ENCODE results near the gene WDR33. TPM values are rescaled to one million over a fixed set of nuclear protein-coding genes. Genes with fewer than 3 reads are reported as not detected.

The WDR33 gene
- total RNA-seq, 8 experiments from 2014 or later: 32.8 to 80.9 (median 49.2) TPM

DNA sequence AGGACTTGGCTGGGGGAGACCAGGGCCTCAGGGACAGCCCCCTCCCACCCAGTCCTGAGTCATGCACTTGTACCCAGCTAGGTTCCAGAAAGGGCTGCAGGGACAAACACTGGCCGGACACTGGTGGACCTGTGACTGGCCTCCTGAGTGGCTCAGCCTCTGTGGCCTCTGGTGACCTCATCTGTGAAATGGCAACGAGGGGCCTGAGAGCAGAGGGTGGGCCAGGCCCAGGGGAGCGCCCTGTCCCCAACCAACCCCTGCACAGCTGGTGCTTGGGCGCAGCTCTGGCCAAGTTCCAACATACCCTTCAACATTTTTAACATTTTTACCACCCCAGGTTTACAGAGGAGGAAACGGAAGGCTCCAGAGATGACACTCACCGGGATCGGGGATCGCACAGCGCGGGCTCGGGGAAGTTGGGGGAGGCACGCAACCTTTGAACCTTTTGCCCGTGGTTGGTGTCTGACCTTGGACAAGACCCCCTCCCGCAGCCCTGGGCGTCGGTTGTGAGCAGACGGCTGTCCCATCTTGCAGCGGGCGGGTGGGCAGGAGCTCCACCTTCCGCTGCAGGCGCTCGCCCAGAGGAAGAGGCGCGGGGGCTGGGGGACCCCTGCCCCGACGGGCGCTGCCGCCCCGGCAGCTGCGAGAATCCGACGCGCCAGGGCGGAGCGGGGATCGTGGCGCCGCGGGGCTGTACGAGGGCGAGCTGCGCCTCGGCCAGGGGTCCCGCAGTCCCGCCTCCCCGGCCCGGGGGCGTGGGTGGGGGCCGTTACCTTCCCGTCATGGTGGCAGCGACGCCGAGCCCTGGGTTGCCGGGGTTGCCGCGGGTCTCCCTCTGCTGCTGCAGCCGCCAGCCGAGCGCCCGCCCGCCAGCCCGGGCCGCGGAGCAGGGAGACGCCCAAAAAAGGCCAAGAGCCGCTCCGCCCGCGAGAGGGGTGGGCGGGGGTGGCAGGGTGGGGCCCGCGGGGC lies 136.4 kb downstream of the WDR33 start:
- WGBS, 10 experiments: 0 to 33% (median 0%) methylated on average over 2 to 4 of the region's 72 CpGs; no CpG with 5 or more reads in 7 of the 10 experiments
- Histone ChIP-seq H3K27ac (no peak overlapping the region), H3K4me3 (peak overlapping the region; percentile 14 to 39 (median 30)), H3K4me1 (replicated peaks in 1 of 2) (peaks cover 4 to 9% of the 10 kb centered on the region in 2 donors)
- peak; percentile 14 to 65 (median 48) for ATAC-seq (replicated peaks in 6 of 8)
- in situ Hi-C loops (cut with MboI; ENCODE audit: low pct_unique_long_range_greater_than_20kb in 2 of 9, low sequenced_read_pairs in 9 of 9, unreplicated experiment in 9 of 9): no loop called here

DNA sequence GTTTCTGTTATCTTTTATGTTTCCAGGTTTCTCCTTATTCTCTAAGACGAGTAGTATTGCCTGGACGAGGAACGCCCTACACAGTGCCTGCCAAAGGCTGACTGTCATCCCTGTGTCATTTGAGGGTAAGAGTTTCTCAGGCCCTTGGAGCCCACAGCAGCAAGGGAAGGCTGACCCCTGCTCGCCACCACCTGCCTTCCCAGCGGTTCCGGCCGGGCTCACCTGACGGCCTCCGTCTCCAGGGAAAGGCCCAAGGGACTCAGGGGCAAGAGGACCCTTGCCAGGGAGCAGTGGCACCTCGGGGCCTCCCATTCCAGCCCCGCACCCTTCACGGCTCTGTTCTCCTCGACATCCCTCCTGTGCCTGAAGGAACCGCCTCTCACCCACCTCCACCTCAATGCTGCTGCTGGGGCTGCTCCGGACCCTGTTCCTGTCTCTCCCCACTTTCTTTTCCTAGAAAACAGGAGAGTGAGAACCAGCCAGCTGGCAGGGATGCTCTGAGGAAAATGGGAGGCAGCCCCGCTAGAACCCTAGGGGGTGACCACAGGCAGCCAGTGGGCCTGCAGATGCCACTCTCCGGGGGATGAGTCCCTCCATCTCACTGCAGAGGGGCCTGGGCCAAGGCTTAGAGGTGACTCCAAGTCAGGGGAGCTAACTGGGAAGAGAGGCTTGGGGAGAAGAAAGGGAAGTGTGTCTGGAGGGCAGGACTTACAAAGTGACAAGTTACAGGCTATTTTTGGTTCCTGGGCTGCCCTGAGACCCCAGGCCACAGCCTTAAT lies 137.5 kb downstream of the WDR33 start:
- no peak overlapping the region for H3K4me3 ChIP-seq
- peaks cover 4 to 9% of the 10 kb centered on the region in 2 donors for H3K4me1 ChIP-seq (replicated peaks in 1 of 2)
- peak in 1 of 8 experiments; percentile 2 for ATAC-seq (replicated peaks in 6 of 8)
- 45 to 100% (median 80%) methylated on average over 1 to 4 of the region's 17 CpGs; no CpG with 5 or more reads in 6 of the 10 experiments for WGBS, 10 experiments
- in situ Hi-C loops (cut with MboI; ENCODE audit: low pct_unique_long_range_greater_than_20kb in 2 of 9, low sequenced_read_pairs in 9 of 9, unreplicated experiment in 9 of 9): no loop called here
- no peak overlapping the region for H3K27ac ChIP-seq

DNA sequence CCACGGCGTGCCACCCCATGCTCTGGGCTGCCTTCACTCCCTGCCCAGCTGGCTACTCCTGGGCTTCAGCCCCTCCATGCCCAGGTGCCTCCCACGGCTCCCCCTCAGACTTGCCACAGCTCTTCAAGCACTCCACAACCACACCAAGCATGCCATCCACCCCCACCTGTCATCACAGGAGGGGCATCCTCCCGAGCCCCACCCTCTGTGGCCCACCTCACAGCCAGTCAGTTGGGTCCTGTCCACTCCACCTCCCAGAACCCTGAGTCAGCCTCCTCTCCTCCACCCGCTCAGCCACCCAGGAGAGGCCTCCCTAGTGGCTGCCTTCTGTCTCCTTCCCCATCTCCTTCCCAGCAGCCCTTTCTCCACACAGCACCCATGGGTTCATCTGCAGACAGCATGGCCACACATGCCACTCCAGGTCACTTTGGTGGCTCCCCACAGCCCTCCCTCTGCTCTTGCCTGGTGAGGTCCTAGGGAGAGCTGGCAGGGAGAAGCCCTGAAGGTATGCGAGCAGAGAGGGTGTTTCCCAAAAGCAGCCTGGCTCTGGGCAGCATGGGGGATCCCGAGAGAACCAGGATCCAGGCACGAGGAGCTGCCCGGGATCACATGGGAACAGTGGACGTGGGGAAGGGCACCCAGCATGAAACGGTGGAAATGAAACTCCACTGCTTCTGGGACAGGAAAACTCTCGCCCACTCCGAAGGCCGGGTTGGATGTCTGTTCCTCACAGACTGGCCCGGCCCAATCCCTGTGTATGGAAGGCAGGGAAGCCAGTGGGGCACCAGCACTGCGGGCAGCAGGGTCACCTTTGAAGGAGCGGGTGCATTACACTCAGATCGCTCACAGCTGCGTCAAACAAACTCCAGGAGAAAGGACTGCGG lies 138.4 kb downstream of the WDR33 start:
- Histone ChIP-seq H3K27ac (no peak overlapping the region), H3K4me1 (replicated peaks in 1 of 2) (peaks cover 4 to 9% of the 10 kb centered on the region in 2 donors), H3K4me3 (no peak overlapping the region)
- WGBS, 10 experiments: 20 to 100% (median 71%) methylated on average over 1 to 5 of the region's 20 CpGs; no CpG with 5 or more reads in 3 of the 10 experiments
- peak in 3 of 8 experiments; percentile 5 to 43 (median 8) for ATAC-seq (replicated peaks in 6 of 8)
- in situ Hi-C loops (cut with MboI; ENCODE audit: low pct_unique_long_range_greater_than_20kb in 2 of 9, low sequenced_read_pairs in 9 of 9, unreplicated experiment in 9 of 9): no loop called here

DNA sequence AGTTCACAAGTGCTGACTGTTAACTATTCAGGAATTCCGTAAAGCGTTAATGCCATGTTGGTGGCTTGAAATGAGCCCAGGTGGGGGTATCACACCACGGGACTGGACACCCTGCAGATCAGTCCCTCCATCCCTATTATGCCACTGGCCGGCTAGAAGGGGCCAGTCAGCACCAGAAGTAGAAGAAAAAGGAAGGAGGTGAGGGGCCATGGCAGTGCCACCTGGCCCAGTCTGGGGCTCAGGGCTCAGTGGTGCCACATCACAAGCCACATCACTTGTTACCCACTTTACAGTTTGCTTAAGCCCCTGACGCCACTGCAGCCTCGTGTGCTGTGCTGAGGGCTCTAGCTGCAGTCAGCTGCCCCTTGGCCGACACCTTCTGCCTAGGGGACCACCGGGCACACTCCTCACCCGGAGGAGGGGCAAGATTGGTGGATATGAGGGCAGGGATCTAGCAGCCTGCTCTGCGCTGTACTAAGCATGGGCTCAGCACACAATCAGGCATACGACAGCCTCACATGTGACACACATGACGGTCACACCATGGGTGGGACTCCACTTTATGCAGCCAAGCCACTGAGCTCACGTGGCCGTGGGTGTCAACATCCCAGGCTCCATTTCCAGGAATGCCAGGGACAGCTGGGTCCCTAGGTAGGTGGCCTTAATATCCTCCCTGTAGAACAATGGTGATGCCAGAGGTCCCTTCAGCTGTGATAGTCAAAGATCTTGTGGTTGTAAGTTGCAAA lies 139.2 kb downstream of the WDR33 start:
- in situ Hi-C loops (cut with MboI; ENCODE audit: low pct_unique_long_range_greater_than_20kb in 2 of 9, low sequenced_read_pairs in 9 of 9, unreplicated experiment in 9 of 9): no loop called here
- peak in 1 of 8 experiments; percentile 2 for ATAC-seq (replicated peaks in 6 of 8)
- WGBS, 10 experiments: 33 to 100% (median 70%) methylated on average over 1 to 3 of the region's 14 CpGs; no CpG with 5 or more reads in 4 of the 10 experiments
- H3K27ac ChIP-seq: no peak overlapping the region
- peaks cover 4 to 9% of the 10 kb centered on the region in 2 donors for H3K4me1 ChIP-seq (replicated peaks in 1 of 2)
- no peak overlapping the region for H3K4me3 ChIP-seq

DNA sequence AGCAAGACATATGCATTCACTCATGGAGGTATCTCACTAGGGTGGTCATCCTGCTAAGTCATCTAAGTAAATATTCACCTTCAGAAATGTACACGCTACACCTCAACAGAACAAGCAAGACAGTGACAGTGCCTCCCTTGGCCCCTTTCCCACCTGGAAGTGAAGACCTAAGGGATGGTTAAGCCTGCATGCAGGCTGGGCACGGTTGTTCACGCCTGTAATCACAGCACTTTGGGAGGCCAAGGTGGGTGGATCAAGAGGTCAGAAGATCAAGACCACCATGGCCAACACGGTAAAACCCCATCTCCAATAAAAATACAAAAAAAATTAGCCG lies 140.0 kb downstream of the WDR33 start:
- Histone ChIP-seq H3K4me1 (replicated peaks in 1 of 2) (peaks cover under 1 to 6% of the 10 kb centered on the region in 2 donors), H3K4me3 (no peak overlapping the region), H3K27ac (no peak overlapping the region)
- 71 to 100% (median 87%) methylated on average over 1 to 5 of the region's 5 CpGs; no CpG with 5 or more reads in 4 of the 10 experiments for WGBS, 10 experiments
- no peak for ATAC-seq (replicated peaks in 6 of 8)
- in situ Hi-C loops (cut with MboI; ENCODE audit: low pct_unique_long_range_greater_than_20kb in 2 of 9, low sequenced_read_pairs in 9 of 9, unreplicated experiment in 9 of 9): no loop called here

DNA sequence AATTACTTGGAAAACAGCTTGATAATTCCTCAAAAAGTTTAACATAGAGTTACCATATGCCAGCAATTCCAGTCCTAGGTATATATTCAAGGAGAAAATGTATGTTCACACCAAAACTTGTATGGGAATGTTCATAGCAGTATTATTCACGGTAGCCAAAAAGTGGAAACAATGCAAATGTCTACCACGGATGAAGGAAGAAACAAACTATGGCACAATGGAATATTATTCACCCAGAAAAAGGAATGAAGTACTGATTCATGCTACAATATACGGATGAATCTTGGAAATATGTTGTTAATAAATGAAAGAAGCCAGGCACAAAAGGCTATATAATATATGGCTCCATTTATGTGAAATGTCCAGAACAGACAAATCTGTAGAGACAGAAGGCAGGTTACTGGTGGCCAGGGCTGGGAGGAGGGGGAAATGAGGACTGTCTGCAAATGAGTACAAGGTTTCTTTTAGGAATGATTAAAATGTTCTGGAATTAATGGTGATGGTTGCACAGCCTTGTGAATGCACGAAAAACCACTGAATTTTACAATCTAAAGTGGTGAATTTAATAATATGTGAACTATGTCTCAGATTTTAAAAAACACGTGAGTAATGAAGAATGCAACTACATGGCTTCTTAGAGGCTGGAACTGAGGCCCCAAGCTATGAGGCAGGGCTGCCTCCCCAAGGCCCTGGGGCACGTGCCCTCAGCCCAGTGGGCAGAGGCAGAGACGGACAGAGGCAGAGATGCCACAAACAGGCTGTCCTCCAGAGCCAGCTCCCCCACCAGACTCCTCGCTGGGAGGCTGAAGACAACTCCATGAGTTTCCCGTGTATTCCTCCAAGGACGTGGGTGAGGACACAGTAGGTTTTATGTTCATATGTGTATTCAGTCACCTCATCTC lies 140.7 kb downstream of the WDR33 start:
- H3K27ac ChIP-seq: no peak overlapping the region
- WGBS, 10 experiments: 66 to 92% (median 75%) methylated on average over 3 to 8 of the region's 10 CpGs
- H3K4me1 ChIP-seq (replicated peaks in 1 of 2): peaks cover 0 to under 1% of the 10 kb centered on the region in 2 donors
- H3K4me3 ChIP-seq: no peak overlapping the region
- in situ Hi-C loops (cut with MboI; ENCODE audit: low pct_unique_long_range_greater_than_20kb in 2 of 9, low sequenced_read_pairs in 9 of 9, unreplicated experiment in 9 of 9): no loop called here
- ATAC-seq (replicated peaks in 6 of 8): no peak

DNA sequence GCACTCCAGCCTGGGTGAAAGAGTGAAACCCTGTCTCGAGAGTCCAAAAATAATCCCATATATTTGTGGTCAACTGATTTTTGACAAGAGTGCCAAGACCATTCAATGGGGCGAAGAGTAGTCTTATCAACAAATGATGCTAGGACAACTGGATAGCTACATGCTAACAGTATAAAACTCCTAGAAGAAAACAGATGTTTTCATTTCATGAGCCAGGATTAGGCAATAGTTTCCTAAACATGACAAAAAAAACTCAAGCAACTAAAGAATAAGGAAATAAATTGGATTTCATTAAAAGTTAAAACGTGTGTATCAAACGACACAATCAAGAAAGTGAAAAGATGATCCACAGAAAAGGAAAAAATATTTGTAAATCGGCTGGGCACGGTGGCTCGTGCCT lies 141.9 kb downstream of the WDR33 start:
- Histone ChIP-seq H3K27ac (no peak overlapping the region), H3K4me3 (no peak overlapping the region), H3K4me1 (replicated peaks in 1 of 2) (no peaks in the 10 kb centered on the region)
- in situ Hi-C loops (cut with MboI; ENCODE audit: low pct_unique_long_range_greater_than_20kb in 2 of 9, low sequenced_read_pairs in 9 of 9, unreplicated experiment in 9 of 9): no loop called here
- no peak for ATAC-seq (replicated peaks in 6 of 8)
- 6 to 97% (median 81%) methylated on average over 3 to 7 of the region's 7 CpGs for WGBS, 10 experiments

DNA sequence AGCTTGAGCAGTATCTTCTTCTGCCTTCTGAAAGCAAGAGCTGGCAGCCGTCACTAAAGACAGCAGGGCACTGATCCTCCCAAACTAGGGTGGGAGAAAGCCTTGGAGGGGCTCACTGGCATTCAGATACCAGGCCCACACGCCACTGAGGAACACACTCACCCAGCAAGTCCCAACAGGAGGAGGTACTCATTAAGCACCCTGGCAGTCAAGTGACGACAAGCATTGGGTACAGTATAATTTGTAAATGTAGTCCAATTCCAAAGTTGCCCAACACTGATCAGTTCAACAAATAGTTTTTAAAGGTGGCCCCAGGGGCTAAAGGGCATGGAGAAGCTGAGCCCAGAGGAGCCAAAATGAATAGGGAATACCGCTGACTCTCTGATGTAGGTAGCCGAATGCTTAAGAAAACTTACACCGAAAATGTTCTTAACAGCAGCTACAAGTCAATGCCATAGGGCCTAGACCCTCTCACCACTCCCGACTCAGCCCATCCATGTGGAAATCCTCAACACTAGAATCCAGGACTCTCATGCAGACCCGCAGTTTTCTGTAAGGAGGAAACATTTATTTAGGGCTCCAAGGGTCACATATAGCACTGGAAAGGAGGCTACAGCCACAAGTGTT lies 145.6 kb downstream of the WDR33 start:
- no peak for ATAC-seq (replicated peaks in 6 of 8)
- WGBS, 10 experiments: 60 to 100% (median 96%) methylated on average over 1 to 6 of the region's 8 CpGs; no CpG with 5 or more reads in 1 of the 10 experiments
- peaks cover 0 to 3% of the 10 kb centered on the region in 2 donors for H3K4me1 ChIP-seq (replicated peaks in 1 of 2)
- in situ Hi-C loops (cut with MboI; ENCODE audit: low pct_unique_long_range_greater_than_20kb in 2 of 9, low sequenced_read_pairs in 9 of 9, unreplicated experiment in 9 of 9): no loop called here
- H3K4me3 ChIP-seq: no peak overlapping the region
- H3K27ac ChIP-seq: no peak overlapping the region

DNA sequence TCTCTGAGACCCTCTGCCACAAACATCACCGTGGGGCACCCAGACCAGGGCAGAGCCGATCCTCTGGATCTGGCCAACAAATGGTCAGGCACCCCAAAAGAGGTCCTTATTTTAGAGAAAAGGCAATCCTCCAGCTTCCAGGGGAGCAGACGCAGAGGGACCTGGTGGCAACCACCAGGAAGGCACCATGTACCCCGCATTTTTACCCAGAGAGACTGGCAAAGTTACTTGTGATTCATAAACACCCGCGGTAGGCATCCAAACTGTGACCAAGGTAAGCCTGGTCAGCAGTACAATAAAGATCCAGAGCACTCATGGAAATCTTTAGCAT lies 146.1 kb downstream of the WDR33 start:
- no peak overlapping the region for H3K4me3 ChIP-seq
- no peak for ATAC-seq (replicated peaks in 6 of 8)
- H3K27ac ChIP-seq: no peak overlapping the region
- WGBS, 10 experiments: 91 to 100% (median 100%) methylated on average over 2 to 4 of the region's 6 CpGs; no CpG with 5 or more reads in 5 of the 10 experiments
- in situ Hi-C loops (cut with MboI; ENCODE audit: low pct_unique_long_range_greater_than_20kb in 2 of 9, low sequenced_read_pairs in 9 of 9, unreplicated experiment in 9 of 9): no loop called here
- H3K4me1 ChIP-seq (replicated peaks in 1 of 2): peaks cover 0 to 3% of the 10 kb centered on the region in 2 donors

DNA sequence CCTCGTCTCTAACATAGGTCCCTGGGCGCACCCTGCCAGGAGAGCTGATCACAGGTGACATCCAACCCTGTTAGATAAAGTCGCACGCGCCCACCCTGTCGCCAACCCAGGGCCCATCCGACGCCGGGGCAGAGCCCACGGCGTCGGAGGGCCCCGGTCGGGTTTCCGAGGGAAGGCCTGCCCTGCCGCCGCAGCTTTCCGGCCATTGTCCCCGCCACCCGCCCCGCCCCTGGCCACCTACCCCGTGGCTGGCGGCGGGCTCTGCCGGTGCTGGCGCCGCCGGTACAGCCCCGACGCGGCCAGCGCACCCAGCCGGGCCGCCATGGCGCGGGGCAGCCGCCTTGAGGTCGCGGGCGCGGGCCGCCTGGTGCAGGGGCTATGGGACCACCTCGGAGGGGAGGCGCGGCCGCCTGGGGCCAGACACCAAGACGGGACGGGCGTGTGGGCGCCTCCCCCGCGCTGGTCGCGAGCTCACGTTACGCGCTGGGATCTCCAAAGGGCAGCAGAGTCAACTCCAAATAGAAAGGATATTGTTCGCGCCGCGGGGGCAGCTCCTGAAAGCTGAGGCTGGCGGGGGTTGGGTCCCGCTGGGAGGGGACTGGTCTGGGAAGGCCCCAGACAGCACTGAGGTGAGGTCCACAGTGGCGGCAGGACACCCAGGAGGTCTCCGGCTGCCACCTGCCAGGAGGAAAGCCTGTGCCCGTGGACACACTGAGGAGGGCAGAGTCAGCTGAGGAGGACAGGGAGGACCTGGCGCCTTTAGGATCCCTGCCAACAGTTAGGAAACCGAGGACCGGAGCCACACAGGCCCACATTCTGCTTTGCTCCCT lies 146.7 kb downstream of the WDR33 start:
- in situ Hi-C loops (cut with MboI; ENCODE audit: low pct_unique_long_range_greater_than_20kb in 2 of 9, low sequenced_read_pairs in 9 of 9, unreplicated experiment in 9 of 9): no loop called here

More for the DNA sequence above, 146.7 kb downstream of the WDR33 start:
- no peak overlapping the region for H3K27ac ChIP-seq
- ATAC-seq (replicated peaks in 6 of 8): peak in 3 of 8 experiments; percentile 27 to 36 (median 33)
- WGBS, 10 experiments: 40 to 100% (median 89%) methylated on average over 1 to 4 of the region's 69 CpGs; no CpG with 5 or more reads in 6 of the 10 experiments
- peak overlapping the region in 1 of 5 donors; percentile 11 for H3K4me3 ChIP-seq
- peaks cover 0 to 3% of the 10 kb centered on the region in 2 donors for H3K4me1 ChIP-seq (replicated peaks in 1 of 2)
